HEK293 (cell line): ENCODE results near the gene NXPH1.

Source experiments
- CTCF ChIA-PET: fragments of 350-600 bp; formaldehyde crosslinking; extraction: SDS; loops from one replicate; lab custom pipeline; 2021; ENCODE audit warnings: antibody characterized with exemption; lab: Yijun Ruan, JAX
- POLR2A ChIA-PET: fragments of 300-600 bp; formaldehyde crosslinking; extraction: SDS; loops from one replicate; lab custom pipeline; 2020; ENCODE audit warnings: antibody characterized with exemption, inconsistent platforms; lab: Yijun Ruan, JAX
- H3K27ac ChIP-seq: fragments of 200-500 bp; sonication (Bioruptor generic); 2 replicates; pipeline ENCODE4 v1.5.1; 2014; ENCODE audit warnings: low read depth, low read length, control low read depth, inconsistent platforms; ENCODE audit errors: extremely low read depth
- H3K36me3 ChIP-seq, 2 experiments: fragments of 200-500 bp in 1 of 2; sonication (Bioruptor generic) in 1 of 2; 1 replicate in 1 of 2; 2 replicates in 1 of 2; pipeline ENCODE4 v1.5.1; 2014 to 2017; ENCODE audit warnings: inconsistent platforms in 2 of 2, low read length in 2 of 2; ENCODE audit not compliant: control insufficient read depth in 2 of 2, insufficient read depth in 1 of 2
- H3K4me1 ChIP-seq: fragments of 200-500 bp; sonication (Bioruptor generic); 2 replicates; pipeline ENCODE4 v1.5.1; 2014; ENCODE audit warnings: mild to moderate bottlenecking, low read length, inconsistent platforms; ENCODE audit not compliant: control insufficient read depth, insufficient read depth
- H3K4me3 ChIP-seq: 2 replicates; pipeline ENCODE4 v1.5.1; 2011; ENCODE audit warnings: low read depth, mild to moderate bottlenecking, control low read depth, low read length, moderate library complexity
- H3K9me3 ChIP-seq: fragments of 200-500 bp; sonication (Bioruptor generic); 2 replicates; pipeline ENCODE4 v1.5.1; 2014; ENCODE audit warnings: low read depth, low read length, inconsistent platforms; ENCODE audit not compliant: control insufficient read depth, insufficient read depth
- BCL11A ChIP-seq: fragments of 450-650 bp; formaldehyde crosslinking; IDR thresholded peaks from 2 replicates; pipeline ENCODE4 v1.5.1; 2016; ENCODE audit warnings: low read depth, missing biosample characterization, missing genetic modification characterization
- EGR2 ChIP-seq: fragments of 450-650 bp; formaldehyde crosslinking; IDR thresholded peaks from 2 replicates; pipeline ENCODE4 v1.5.1; 2016; ENCODE audit warnings: low read depth, missing biosample characterization, missing genetic modification characterization
- FEZF1 ChIP-seq: fragments of 450-650 bp; formaldehyde crosslinking; IDR thresholded peaks from 2 replicates; pipeline ENCODE4 v1.5.1; 2016; ENCODE audit warnings: missing biosample characterization, missing genetic modification characterization
- GLI4 ChIP-seq: fragments of 450-650 bp; formaldehyde crosslinking; IDR thresholded peaks from 2 replicates; pipeline ENCODE4 v1.5.1; 2016; ENCODE audit warnings: missing biosample characterization, missing genetic modification characterization
- KLF16 ChIP-seq: fragments of 450-650 bp; formaldehyde crosslinking; IDR thresholded peaks from 2 replicates; pipeline ENCODE4 v1.5.1; 2017; ENCODE audit warnings: missing biosample characterization, missing genetic modification characterization
- KLF8 ChIP-seq: fragments of 450-650 bp; formaldehyde crosslinking; IDR thresholded peaks from 2 replicates; pipeline ENCODE4 v1.5.1; 2016; ENCODE audit warnings: missing biosample characterization, missing genetic modification characterization
- ZBTB7A ChIP-seq: fragments of 450-650 bp; formaldehyde crosslinking; IDR thresholded peaks from 2 replicates; pipeline ENCODE4 v1.5.1; 2016; ENCODE audit warnings: low read depth, missing biosample characterization, missing genetic modification characterization
- ZBTB8A ChIP-seq: fragments of 450-650 bp; formaldehyde crosslinking; IDR thresholded peaks from 2 replicates; pipeline ENCODE4 v1.5.1; 2016; ENCODE audit warnings: missing biosample characterization, missing genetic modification characterization
- ZNF211 ChIP-seq: fragments of 450-650 bp; formaldehyde crosslinking; IDR thresholded peaks from 2 replicates; pipeline ENCODE4 v1.5.1; 2016; ENCODE audit warnings: low read depth, missing biosample characterization, missing genetic modification characterization
- ZNF223 ChIP-seq: fragments of 450-650 bp; formaldehyde crosslinking; IDR thresholded peaks from 2 replicates; pipeline ENCODE4 v1.5.1; 2016; ENCODE audit warnings: missing biosample characterization, missing genetic modification characterization
- ZNF239 ChIP-seq: fragments of 450-650 bp; formaldehyde crosslinking; IDR thresholded peaks from 2 replicates; pipeline ENCODE4 v1.5.1; 2016; ENCODE audit warnings: missing biosample characterization, missing genetic modification characterization
- ZNF311 ChIP-seq: fragments of 450-650 bp; formaldehyde crosslinking; IDR thresholded peaks from 2 replicates; pipeline ENCODE4 v1.5.1; 2017; ENCODE audit warnings: missing biosample characterization, missing genetic modification characterization, borderline replicate concordance
- ZNF394 ChIP-seq: fragments of 450-650 bp; formaldehyde crosslinking; IDR thresholded peaks from 2 replicates; pipeline ENCODE4 v1.5.1; 2016; ENCODE audit warnings: missing biosample characterization, missing genetic modification characterization, mild to moderate bottlenecking, moderate library complexity, borderline replicate concordance
- ZNF404 ChIP-seq: fragments of 450-650 bp; formaldehyde crosslinking; IDR thresholded peaks from 2 replicates; pipeline ENCODE4 v1.5.1; 2017; ENCODE audit warnings: missing biosample characterization, missing genetic modification characterization
- ZNF416 ChIP-seq: fragments of 450-650 bp; formaldehyde crosslinking; IDR thresholded peaks from 2 replicates; pipeline ENCODE4 v1.5.1; 2016; ENCODE audit warnings: missing biosample characterization, missing genetic modification characterization
- ZNF549 ChIP-seq: fragments of 450-650 bp; IDR thresholded peaks from 2 replicates; pipeline ENCODE4 v1.5.1; 2018; ENCODE audit warnings: missing biosample characterization, missing genetic modification characterization, mild to moderate bottlenecking, inconsistent platforms, moderate library complexity
- ZNF658 ChIP-seq: fragments of 450-650 bp; formaldehyde crosslinking; IDR thresholded peaks from 2 replicates; pipeline ENCODE4; 2016; ENCODE audit warnings: missing biosample characterization, missing genetic modification characterization
- ZNF701 ChIP-seq: fragments of 450-650 bp; formaldehyde crosslinking; IDR thresholded peaks from 2 replicates; pipeline ENCODE4 v1.5.1; 2016; ENCODE audit warnings: missing biosample characterization, missing genetic modification characterization
- ZNF837 ChIP-seq: fragments of 450-650 bp; formaldehyde crosslinking; IDR thresholded peaks from 2 replicates; pipeline ENCODE4 v1.5.1; 2016; ENCODE audit warnings: missing biosample characterization, missing genetic modification characterization
- TF ChIP-seq, protein P1 (sequence below): fragments of 450-650 bp; formaldehyde crosslinking; IDR thresholded peaks from 2 replicates; pipeline ENCODE4 v1.5.1; 2016; ENCODE audit warnings: missing biosample characterization, missing genetic modification characterization, borderline replicate concordance
- TF ChIP-seq, protein P2 (sequence below): fragments of 450-650 bp; formaldehyde crosslinking; IDR thresholded peaks from 2 replicates; pipeline ENCODE4 v1.5.1; 2016; ENCODE audit warnings: missing biosample characterization, missing genetic modification characterization, low read depth

NXPH1 gene

DNA sequence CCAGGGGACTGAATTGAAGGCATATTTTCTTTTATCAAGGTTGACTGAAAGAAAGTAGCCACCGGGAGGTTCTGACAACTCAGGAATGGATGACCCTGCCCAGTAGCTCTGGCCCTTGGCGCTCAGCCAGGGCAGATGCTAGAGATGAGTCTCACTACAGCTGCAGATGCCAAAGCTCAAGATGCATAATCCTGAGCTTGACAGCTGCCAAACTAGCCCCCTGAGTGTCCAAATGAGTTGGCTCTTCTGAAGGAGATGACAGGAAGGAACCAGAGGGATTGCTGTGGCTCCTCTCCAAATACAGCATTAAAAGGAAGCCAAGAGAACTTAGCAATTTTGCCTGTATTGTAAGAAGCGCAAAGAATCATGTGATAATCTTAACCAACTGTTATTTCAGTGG lies 78.4 kb downstream of the NXPH1 start:
- Histone ChIP-seq H3K36me3 (no peaks in the 10 kb centered on the region), H3K9me3 (no peaks in the 10 kb centered on the region), H3K27ac (no peak overlapping the region), H3K4me3 (no peak overlapping the region), H3K4me1 (no peaks in the 10 kb centered on the region)
- ChIA-PET CTCF (interaction anchor here (0.8 kb wide), 1 partner anchor 13 kb away, joined by 3 read pairs; no protein-coding TSS in a partner anchor), POLR2A (no interaction called here)
- TF ChIP-seq KLF8 (tag by site-specific recombination) (no peak), ZBTB8A (tag by site-specific recombination) (no peak), KLF16 (tag by site-specific recombination) (no peak), ZNF549 (tag by site-specific recombination) (no peak), ZNF239 (tag by site-specific recombination) (no peak), ZNF658 (tag by site-specific recombination) (no peak)
- TF ChIP-seq, all 188 proteins: peak for 0

DNA sequence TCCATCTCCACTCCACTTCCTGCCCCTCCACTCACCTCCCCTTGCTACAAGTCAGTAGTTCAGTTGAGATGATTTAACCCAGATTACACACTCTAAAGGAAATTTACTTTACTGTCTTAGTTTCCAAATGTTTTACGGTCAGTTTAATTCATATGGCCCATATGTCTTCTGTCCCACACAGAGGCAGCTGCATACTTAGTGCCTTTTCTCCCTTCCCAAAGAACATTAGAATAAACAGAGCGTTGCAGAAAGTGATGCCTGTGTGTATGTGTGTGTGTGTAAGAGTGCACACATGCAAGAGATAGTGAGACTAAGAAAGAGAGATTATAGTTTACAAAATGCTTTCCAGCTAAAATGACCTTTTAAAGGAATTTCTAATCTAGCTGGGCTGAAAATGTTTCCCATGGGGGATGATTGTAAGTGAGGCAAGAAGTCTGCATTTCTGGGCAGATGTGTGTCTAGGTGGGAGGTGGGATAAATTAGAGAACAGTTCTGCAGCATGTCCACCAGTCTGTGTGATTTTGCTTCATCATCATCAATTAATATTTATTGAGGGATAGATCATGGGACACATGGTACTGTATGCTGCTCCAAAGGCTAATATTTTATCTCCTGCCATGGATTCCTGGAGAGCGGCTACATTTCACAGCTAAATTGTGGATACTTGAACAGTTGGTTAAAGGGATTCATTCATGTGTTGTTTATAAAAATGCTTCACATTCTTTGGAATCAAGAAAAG lies 81.5 kb downstream of the NXPH1 start:
- ChIA-PET CTCF (no interaction called here), POLR2A (no interaction called here)
- no peaks in the 10 kb centered on the region for H3K36me3 ChIP-seq
- H3K4me3 ChIP-seq: no peak overlapping the region
- no peaks in the 10 kb centered on the region for H3K9me3 ChIP-seq
- no peak overlapping the region for H3K27ac ChIP-seq
- TF ChIP-seq FEZF1 (tag by site-specific recombination) (no peak), ZNF311 (no peak), ZNF837 (tag by site-specific recombination) (no peak), ZBTB8A (tag by site-specific recombination) (no peak), ZNF223 (tag by site-specific recombination) (no peak), ZNF416 (tag by site-specific recombination) (no peak), ZNF404 (no peak)
- TF ChIP-seq, protein P1, sequence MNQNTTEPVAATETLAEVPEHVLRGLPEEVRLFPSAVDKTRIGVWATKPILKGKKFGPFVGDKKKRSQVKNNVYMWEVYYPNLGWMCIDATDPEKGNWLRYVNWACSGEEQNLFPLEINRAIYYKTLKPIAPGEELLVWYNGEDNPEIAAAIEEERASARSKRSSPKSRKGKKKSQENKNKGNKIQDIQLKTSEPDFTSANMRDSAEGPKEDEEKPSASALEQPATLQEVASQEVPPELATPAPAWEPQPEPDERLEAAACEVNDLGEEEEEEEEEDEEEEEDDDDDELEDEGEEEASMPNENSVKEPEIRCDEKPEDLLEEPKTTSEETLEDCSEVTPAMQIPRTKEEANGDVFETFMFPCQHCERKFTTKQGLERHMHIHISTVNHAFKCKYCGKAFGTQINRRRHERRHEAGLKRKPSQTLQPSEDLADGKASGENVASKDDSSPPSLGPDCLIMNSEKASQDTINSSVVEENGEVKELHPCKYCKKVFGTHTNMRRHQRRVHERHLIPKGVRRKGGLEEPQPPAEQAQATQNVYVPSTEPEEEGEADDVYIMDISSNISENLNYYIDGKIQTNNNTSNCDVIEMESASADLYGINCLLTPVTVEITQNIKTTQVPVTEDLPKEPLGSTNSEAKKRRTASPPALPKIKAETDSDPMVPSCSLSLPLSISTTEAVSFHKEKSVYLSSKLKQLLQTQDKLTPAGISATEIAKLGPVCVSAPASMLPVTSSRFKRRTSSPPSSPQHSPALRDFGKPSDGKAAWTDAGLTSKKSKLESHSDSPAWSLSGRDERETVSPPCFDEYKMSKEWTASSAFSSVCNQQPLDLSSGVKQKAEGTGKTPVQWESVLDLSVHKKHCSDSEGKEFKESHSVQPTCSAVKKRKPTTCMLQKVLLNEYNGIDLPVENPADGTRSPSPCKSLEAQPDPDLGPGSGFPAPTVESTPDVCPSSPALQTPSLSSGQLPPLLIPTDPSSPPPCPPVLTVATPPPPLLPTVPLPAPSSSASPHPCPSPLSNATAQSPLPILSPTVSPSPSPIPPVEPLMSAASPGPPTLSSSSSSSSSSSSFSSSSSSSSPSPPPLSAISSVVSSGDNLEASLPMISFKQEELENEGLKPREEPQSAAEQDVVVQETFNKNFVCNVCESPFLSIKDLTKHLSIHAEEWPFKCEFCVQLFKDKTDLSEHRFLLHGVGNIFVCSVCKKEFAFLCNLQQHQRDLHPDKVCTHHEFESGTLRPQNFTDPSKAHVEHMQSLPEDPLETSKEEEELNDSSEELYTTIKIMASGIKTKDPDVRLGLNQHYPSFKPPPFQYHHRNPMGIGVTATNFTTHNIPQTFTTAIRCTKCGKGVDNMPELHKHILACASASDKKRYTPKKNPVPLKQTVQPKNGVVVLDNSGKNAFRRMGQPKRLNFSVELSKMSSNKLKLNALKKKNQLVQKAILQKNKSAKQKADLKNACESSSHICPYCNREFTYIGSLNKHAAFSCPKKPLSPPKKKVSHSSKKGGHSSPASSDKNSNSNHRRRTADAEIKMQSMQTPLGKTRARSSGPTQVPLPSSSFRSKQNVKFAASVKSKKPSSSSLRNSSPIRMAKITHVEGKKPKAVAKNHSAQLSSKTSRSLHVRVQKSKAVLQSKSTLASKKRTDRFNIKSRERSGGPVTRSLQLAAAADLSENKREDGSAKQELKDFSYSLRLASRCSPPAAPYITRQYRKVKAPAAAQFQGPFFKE: no peak
- no peaks in the 10 kb centered on the region for H3K4me1 ChIP-seq

DNA sequence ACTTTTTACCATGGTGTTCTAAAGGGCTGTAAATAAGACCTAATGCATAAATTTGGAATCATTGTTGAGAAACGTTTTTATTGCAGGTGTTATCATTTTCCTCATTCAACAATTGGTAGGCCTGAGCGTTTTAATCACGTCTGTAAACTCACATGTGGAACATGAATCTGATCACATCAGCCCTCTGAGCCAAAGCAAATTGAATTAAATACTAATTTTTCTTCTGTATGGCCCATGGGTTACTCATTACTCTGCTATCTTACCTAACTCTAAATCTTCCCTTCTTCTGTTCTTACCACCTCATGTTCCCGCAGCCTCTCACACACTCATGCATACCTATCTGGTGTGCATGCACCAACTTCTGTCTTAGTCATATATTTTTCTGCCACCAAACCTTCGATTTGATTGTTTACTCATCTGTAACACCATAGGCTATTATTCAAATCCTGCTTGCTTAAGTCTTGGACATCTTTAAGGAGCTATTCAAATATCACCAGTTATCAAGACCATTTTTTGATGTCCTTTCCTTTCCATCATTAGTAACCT lies 82.3 kb downstream of the NXPH1 start:
- CTCF ChIA-PET: no interaction called here
- Histone ChIP-seq H3K9me3 (no peaks in the 10 kb centered on the region), H3K36me3 (no peaks in the 10 kb centered on the region)
- POLR2A ChIA-PET: no interaction called here
- TF ChIP-seq, protein P2, sequence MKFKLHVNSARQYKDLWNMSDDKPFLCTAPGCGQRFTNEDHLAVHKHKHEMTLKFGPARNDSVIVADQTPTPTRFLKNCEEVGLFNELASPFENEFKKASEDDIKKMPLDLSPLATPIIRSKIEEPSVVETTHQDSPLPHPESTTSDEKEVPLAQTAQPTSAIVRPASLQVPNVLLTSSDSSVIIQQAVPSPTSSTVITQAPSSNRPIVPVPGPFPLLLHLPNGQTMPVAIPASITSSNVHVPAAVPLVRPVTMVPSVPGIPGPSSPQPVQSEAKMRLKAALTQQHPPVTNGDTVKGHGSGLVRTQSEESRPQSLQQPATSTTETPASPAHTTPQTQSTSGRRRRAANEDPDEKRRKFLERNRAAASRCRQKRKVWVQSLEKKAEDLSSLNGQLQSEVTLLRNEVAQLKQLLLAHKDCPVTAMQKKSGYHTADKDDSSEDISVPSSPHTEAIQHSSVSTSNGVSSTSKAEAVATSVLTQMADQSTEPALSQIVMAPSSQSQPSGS: no peak
- TF ChIP-seq BCL11A (tag by site-specific recombination) (no peak), EGR2 (tag by site-specific recombination) (no peak), ZNF211 (no peak), GLI4 (tag by site-specific recombination) (no peak), ZNF701 (tag by site-specific recombination) (no peak), ZBTB7A (tag by site-specific recombination) (no peak), ZNF394 (no peak)
- TF ChIP-seq, all 188 proteins: peak for 0
- H3K4me1 ChIP-seq: no peaks in the 10 kb centered on the region
- no peak overlapping the region for H3K4me3 ChIP-seq
- no peak overlapping the region for H3K27ac ChIP-seq
